HG03354 (cell line): ENCODE measurements around the gene INKA2.

Source experiments
- ATAC-seq: cut with Tn5 transposase; IDR thresholded peaks from one replicate; pipeline ENCODE4 v1.9.1; 2021; ENCODE audit warnings: mild to moderate bottlenecking; ENCODE audit not compliant: unreplicated experiment, poor library complexity, severe bottlenecking

The INKA2 gene

DNA sequence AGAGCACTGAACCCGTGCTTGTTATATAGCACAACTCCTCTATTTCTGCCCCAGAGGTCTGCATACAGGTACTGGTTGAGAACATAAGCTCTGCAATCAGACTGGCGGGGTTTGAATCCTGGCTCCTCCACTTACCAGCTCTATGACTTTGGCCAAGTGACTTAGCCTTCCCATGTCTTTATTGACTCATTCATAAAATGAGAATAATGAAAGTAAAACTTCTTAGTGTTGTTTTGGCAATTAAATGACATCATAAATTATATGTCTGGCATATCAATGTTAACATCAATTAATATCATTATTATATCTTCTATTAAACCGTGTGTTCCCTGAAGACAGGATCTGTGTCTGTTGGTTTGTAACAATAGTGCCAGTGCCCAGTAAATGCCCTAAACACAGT is 4.3 kb downstream of the INKA2 start:
- ATAC-seq, result no peak

DNA sequence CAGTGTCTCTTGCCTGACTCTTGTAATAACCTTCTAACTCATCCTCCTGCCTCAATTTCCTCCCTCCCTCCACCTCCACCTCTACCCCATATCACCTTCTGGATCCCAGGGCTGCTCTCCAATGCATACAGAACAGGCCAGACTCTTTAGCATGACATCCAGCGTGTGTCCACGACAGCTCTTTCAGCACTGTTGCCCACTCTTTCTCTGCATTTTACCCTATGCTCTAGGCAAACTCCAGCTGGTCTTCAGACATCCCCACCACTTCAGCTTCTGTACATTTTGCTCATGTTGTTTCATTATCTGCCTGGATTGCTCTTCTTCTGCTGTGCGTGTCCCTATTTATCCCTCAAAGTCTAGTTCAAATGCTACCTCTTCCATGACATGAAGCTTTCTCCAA is 4.8 kb downstream of the INKA2 start:
- ATAC-seq, result no peak

DNA sequence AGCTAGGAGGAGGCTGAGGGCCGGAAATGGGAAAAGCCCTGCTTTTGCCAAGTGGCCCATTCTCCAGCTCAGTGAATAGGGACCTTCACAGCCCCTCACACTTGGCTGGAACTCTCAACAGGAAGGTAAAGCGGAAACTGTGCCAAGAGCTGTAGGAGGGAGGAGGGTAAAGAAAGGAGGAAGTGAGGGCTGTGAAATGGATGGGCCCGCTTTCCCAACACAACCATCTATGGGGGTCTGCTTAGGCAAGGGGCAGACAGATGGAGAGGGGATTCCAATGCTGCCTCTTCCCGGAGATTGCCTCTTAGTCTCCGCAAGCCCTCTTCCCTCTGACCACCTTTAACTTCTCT is 5.2 kb downstream of the INKA2 start:
- no peak for ATAC-seq

DNA sequence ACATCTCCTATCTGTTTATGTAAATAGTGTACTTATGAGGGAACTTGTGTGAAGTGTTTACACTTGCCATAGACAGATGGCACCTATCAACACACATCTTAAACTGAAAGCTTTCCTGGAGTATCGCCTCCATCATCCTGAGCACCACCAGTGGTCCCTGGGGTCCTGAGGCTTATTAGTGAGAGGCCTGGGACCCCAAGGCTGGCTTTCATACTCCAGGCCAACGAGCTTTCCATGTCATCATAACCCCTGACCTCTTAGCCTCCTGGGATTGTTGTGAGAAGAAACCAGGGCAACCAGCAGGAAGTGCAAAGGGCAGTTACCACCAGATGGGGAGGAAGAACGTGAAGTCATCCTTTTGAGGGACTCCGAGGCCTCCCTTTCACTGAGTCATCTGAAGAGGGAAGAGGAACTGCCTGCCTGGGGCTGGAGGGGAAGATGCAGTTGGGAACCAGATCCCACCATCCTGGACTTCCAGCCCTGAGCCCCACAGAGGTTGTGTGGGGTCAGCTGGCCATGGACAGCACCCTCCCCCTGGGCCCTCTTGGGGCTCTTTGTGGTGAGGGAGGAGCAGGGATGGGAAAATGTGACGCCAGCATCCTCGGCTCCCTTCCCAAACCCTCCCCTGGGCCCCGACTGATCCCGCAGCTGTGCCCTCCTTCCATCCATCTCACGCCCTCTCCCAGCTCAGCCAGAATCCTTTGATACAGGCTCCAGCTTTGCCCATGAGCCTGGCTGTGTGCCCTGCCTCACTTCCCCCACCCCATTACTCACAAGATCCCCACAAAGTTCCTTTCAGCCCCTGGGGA is 5.8 kb downstream of the INKA2 start:
- no peak for ATAC-seq

DNA sequence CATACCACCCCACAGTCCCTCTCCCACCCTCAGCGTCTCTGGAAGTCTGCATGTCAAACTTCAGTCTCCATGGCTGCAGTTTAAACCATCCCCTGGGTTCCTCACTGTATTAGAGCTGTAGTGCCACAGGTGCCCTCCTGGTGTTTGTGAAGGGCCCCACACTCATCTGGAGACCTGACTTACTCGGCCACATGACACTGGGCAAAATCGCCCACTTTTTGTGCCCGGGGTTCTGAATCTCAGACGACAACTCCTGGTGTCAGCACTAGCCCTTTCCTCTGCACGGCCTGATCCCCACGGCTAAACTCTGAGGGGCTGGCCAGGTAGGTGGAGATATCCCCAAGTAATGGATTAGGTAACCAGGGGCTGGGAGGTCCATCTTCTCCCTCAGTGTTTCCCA is 6.5 kb downstream of the INKA2 start:
- no peak for ATAC-seq

DNA sequence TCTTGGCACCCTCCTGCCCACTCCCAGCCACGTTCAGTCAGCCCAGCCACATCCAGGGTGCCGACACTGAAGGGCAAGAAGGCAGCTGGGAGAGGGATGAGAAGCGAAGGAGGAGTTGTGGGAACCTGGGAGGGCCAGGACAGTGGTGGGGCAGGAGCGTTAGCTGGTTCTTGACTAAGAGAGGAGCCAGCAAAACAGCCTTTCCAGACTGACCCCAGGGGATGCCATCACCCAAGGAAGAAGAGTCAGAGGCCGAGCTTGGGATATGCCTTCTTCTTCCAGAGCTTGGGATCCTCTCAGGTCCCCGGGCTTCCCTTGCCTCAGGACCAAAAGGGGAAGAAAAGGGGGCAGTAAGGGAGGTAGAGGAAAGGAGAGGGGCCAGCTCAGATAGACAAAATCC is 7.2 kb downstream of the INKA2 start:
- ATAC-seq, result no peak

DNA sequence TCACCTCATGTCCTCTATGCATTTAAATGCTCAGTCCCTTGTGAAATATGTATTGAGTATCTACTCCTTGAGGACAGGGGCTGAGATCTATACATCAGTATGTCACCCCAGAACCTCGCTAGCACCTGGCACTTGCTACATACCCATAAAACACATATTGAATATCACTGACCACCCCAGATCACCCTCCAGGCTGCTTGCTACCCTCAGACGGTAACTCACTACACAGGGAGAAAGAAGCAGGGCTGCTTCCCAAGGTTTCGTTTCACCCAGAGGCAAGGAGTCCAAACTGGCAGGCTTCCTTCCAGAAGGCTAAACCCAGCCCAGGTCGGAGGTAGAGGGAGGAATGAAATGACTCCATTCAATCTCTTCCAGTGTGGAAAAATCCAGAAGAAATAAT is 8.5 kb downstream of the INKA2 start:
- ATAC-seq, result no peak

DNA sequence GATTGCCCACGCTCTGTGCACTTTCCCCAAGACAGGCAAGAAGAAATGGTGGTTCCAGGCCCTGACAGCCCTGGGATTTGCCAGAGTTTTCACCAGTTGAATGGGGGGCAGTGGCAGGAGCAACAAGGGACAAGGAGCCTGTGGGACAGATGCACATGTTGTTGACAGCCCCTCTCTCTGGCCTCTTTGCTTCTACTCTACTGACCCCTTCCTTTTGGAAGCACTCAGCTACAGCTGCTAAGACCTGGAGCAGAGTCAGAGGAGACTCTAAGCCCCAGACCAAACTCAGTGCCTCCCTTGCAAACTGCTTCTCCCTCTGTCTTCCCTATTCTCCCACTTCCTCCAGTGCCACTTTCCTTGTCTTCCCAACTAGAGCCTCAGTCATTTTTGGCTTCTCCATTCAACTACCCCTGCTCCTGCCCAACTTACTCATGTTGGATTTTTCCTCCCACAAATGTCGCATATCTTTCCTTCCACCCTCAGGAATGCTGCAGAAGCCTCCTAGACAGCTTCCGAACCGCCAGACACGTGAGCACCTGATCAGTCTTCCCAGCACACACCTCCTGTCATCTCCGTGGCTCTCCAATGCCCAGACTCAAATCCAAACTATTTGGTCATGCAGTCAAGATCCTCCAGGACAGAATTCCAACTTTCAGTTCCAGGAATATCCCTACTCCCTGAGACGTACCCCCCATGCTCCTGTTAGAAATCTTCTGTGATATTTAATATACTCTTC is 9.1 kb downstream of the INKA2 start:
- ATAC-seq, result no peak

DNA sequence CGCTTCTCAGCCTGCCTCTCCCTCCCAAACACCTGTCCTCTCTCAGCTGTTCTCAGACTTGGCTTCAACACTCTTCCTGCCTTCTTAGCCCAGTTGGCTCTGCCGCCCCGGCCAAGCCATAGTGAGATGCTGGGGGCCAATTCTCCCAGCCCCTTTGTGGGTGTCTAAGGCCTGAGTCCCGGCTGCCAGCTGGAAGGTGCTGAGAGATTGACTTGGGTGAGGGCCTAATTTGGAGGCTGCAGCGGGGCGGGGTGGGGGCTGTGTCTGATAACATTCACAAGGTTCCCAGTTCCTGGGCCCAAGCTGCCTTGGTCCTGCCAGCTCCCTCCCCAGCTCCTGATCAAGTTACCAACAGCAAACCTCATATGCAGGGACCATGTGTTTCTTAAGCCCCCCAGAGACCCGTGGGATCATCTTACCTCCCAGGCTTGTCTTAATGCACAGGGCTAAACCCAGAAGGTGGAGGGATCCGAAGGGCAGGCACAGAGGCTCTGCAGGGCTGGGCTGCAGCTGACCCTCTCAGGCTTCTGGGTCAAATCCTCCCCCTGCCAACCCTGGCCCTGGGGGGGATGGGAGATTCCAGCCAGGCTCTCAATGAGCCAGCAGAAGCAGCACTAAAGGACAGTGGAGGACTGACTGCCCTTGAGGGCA is 9.8 kb downstream of the INKA2 start:
- no peak for ATAC-seq

DNA sequence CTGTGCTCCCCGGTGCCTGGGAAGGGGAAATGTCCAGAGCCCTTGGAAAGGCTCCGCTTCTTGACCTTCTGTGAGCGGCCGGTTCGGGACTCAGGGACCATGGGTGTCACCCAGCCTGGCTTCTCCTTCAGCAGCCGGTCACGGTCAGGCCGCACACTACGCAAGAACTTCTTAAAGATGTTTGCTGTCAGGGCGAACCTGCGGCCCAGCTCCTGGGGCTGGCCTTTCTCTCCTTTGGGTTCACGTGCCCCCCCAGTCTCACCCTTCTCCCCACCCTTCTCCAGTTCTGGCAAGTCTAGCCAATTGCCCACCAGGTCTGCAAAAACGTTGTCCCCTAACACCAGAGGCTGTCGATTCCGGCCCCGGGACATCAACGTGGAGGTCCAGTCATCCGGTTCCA is 12.1 kb downstream of the INKA2 start:
- ATAC-seq, result no peak

DNA sequence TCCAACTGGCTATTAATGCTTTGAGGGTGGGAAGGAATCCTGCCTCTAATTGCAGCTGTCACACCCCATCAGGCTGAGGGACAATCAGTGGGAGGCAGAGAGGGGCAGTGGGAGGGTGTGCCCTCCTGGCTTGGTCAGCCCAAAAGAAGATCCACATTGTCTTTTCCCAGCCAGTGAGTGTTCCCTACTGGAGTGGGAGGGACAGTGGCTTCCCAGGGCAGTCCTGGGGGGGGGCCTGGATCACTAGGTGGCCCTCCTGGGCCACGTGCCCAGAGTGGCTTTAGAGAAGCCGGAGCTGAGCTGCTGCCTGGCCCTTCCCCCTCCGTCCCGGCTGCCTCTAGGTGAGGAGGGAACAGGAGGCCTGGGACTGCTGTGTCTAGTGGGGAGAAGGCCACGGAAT is 14.0 kb downstream of the INKA2 start:
- no peak for ATAC-seq

DNA sequence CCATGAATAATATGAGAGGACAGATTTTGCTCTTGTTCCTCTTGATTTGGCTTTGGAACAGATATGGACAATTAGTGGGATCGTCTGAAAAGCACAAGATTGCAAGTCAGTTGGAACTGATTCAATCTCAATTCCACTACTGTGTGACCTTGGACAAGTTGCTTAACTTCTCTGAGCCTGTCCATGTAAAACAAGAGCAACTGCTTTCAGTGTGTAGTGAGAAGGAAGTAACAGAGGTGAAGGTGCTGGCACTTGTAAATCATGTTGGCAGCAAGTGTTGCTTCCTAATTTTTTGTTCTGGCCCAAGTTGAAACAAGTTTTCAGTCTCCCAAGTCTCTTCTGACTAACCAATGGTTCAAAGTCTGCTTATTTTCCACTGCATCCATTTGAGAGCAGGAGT is 15.3 kb downstream of the INKA2 start:
- ATAC-seq, result no peak

DNA sequence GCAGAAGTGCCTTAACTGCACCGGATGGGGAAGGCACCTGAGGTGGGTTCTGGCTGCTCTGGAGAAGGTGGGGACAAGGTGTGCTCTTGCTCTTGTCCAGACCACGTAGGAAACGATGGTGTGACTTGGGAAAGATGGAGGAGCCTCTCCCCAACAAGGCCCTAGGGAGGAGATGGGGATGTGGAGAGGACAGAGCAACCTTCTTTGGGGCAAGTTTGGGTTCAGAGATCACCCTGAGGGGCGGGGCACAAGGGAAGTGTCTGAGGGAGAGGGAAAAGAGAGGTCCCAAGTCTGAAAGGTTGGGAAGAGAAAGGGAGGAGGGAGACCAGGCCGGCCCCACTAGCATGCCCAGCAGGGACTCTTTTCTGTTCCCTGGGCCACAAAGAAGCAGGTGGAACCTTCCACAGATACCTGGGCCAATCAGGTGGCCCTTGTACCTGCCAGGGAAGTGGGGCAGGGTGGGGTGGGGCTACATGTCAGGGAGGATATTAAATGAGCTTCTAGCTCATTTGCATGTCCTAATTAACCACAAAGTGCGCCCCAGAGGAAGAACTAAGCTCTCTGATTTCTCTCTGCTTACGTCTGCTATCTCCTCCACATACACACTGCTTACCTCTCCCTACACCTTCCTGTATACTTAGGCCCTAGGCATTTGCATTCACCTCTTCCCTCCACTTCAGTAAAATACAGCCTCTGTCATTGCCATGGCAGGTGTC is 15.9 kb downstream of the INKA2 start:
- ATAC-seq, result no peak

DNA sequence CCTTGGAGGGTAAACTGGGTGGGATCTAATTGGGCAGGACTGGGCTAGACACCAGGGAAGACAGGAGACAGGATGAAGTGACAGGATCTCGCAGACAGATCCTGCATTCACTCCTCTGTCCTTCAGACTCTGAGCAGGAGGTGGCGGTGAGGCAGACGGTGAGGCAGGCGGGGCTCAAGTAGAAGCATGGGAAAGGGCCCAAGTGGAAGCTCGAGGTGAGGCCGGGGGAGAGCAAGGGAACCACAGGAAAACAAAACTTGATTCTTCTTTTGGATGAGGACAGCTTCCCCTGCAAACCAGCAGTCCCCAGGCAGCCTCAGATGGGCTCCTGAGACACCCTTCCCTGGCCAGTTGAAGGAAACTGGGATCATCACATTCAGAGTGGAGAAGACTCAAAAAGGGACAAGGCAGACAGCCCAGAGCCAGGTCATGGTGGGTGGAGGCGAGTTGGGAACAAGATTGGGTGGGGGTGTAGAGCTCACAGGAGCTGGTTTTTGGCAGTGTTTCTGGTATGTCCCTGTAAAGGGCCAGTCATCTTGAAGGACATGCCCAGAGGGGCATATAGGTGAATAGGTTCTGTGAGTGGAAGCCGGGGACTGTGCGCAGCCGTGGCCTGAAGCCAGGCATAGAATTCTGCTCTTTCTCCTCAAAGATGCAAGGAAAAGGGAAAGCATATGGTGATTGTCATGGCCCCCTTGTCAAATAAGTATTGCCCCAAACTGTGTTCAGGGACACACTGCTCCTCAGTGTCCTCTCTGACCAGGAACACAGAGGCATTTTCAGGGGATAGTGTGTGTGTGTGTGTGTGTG is 18.0 kb downstream of the INKA2 start:
- ATAC-seq, result no peak

DNA sequence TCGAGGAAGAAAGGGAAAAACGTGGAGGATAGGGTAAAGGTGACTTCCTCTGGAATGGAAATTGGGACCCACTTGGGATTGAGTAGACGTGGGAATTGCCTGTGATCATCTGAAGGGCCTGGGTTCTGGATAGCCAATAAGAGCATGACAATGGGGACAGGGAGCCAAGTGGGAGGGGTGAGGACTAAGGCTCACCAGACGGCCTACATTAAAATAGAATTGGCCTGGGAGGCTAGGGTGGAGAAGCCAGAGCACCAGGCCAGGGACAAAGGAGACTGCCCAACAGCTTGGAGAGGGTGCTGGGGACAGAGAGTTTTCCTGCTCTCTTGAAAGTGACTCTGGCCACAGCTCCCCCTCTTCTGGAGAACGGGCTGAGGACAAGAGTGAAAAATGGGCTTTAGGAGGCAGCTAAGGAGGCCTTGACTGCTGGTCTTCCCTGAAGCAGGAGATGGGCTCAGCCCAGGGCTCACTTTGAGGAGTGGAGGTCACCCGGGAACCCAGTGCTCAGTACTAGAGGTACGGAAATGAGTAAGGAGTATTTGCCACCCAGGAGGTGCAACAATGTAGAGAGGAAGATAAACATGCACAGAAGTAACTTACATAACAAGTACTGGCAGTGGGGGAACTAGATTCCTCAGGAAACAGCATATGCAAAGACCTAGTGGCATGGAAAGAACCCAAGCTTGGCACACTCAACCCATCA is 18.8 kb downstream of the INKA2 start:
- no peak for ATAC-seq

DNA sequence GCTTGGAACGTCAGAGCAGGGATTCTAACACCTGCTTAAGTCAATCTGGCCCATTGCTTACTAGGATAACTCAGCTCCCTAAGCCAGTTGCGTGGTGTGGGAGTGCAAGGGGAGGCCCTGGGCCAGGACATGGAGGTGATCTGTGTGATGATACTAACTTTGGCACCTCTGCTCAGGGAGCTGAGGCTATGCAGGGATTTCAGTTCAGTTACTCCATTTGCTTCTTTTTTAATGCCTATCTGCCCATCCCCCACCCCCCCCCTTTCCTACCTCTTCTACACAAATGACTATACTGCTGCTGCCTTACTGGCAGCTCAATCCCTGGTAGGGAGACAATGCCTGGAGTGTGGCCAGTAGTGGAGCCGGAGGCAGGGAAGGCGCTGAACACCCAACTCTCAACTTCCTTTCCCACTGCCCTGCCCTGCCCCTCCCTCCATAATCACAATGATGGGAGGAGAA is 19.5 kb downstream of the INKA2 start:
- ATAC-seq, result no peak

DNA sequence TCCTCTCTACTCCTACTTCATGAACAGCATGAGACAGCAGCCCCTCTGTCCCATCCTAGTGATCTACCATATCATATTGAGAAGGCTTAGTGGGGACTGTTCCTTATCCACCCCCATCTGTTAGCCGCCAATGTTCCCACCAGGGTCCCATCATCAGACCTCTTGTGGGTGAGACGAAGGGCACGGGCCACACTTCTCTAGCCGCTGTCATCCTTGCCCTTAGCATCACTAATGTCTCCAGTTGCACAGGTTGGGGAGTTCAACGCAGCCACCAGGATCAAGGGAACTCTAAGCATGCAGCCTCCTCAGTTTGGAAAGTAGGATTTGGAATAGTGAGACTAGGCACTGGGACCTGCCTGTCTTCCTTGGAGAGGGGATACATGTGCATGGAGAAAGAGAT is 20.1 kb downstream of the INKA2 start:
- ATAC-seq, result no peak

DNA sequence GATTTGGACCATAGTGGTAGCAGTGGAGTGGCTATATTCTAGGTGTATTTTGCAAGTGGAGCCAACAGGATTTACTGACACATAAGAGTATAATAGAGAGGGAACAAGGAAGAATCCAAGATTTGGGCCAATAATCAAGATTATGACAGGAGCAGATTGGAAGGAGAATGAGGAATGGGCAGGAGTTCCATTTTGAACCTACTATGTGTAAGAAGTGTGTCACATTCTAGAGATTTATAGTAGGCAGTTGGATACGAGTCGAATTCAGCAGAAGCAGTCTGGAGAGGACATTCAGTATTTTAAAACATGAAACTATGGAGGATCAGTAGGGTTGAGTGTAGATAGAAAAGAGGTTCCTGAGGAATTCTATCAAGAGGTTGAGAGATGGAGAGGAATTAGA is 21.7 kb downstream of the INKA2 start:
- no peak for ATAC-seq

DNA sequence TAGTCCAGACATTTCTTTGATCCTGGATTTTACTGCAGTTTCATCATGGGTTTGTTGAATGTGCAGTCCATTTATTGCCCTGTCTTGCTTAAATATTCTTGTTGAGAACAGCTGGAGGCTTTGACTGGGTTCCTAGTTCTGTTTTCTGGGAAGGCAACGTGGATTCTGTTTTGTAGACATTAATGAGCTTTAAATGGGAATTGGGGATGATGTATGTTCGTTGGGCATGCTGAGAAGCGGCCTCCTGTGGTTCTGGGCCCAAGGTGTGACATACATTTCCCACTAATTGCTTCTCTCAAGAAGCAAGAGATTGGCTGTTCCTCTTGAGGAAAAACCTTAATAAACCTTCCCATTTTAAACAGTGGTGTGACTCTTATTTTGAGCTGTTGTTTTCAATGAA is 22.9 kb downstream of the INKA2 start:
- no peak for ATAC-seq
